Measurements from ENCODE around the gene NUAK2.

GRCh38 chr1:205319081-205320018 lies 2.2 kb downstream of the NUAK2 start:
- no peak for TF ChIP-seq POLR2AphosphoS5 (IDR thresholded peaks at IDR 0.05)
- no peak for TF ChIP-seq CTCF (IDR thresholded peaks at IDR 0.05)

Data from suprapubic skin (tissue), 3 donors.